HK-2 (cell line): ENCODE results near the gene MAEA.

ENCODE experiments used
- DNase-seq: peaks from one replicate; pipeline ENCODE4 v3.0.0-alpha.2; 2018; ENCODE audit not compliant: unreplicated experiment

Gene MAEA

DNA sequence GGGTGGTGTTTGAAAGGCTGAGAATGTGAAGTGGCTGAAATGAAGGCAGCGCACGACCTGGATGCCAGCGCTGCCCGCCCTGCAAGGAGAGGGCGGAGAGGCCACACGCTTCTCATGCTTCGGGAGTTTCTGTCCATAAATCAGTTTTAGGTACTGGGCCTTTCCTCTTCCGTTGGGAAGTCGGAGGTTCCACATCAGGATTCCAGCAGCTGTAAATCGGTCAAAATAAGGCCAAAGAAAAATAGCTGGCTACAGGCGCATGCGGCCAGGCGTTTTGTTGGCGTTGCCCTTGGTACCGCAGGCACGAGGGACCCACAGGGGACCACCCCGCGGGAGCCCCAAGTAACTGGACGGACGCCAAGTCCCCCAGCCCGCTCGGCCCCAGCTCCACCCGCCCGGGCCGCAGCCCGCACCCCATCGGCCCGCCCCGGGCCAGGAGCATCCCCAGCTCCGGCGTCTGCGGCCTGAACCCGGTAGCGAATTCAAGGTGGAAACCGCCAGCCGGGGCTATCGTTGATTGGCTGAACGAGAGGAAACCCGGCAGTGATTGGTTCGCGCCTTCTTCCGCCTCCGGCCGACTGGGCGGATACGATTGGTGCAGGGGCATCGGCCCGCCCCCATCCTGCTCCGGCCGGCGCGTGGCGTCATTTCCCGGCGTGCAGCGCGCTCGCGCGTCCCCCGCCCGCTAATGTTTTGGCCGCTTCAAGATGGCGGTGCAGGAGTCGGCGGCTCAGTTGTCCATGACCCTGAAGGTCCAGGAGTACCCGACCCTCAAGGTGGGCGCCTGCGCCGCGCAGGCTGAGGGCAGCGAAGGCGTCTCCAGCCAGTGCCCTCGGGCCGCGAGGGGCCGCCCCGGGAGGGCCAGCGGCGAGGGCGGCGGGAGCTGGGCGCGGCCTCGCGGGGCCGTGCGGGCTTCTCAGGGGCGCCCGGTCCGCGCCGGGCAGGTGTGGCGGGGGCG is at the start of gene MAEA:
MAEA (plus strand) TSS at position 685 of the 958 bp plus-strand sequence; CDS start at position 708, 23 bp downstream.
- peak; percentile 99 for DNase-seq

DNA sequence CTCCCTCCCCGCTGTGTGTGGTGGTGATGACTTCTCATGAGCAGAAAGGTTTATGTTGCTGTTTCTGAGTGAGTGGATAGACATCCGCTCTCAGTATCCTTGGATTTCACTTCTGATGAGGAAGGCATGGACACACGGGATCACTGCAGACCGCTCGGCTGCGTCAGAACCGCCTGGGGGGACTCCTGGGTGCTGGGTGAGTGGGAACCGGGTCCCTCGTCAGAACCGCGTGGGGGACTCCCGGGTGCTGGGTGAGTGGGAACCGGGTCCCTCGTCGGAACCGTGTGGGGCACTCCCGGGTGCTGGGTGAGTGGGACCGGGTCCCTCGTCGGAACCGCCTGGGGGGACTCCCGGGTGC is 49.8 kb upstream of the MAEA start:
- DNase-seq: no peak

DNA sequence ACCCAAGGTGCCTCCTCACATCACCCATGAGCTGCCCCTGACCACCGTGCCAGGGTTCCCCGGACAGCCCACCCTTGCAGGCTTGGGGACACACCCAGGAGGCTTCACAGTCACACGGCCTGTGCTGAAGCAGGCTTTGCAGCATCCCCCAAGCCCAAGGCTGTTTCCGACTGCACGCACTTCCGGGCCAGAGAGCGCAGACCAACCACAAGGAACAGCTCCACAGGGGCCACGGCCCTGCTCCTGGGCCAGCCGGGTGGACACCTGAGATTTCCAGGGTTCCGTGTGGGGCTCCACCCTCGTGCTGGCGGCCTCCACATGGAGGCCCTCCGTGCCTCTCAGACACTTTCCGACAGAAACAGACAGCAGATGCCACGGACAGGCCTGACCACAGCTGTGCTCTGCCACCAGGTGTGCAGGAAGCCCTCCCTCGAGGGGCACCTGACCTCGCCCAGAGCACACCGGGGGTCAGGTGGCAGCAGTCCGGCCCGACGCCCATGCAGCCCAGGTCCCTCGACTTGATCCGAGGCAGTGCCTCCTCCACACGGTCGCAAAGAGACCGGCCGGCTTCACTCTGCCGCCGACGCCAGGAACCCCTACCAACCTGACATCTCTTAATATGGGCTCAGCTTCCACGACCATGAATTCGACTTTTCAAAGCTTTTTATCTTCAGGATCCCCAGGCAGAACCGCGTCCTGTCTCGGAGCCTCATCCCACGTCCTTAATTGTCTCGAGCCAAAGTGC is 48.8 kb upstream of the MAEA start:
- no peak for DNase-seq

DNA sequence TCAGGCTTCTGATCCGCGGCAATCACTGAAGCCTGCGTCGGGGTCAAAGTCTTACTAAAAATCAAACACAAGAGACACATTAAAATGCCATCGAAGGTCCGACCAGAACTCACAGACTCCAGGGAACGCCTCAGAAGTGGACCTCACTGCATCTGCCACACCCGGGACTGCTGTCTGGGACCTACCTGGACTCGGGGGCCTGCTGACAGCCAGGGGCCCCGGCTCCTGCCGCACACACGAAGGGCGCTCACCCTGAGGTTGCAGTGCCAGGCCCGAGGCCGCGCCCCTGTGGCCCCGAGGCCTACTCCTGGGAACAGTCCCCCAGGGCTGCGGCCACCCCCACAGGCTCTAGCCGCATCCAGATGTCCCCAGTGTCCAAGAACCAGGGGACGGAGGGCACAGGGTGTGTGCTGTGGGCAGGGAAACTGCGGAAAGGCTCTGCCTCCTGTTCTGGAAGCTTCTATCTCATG is 48.2 kb upstream of the MAEA start:
- DNase-seq: no peak

DNA sequence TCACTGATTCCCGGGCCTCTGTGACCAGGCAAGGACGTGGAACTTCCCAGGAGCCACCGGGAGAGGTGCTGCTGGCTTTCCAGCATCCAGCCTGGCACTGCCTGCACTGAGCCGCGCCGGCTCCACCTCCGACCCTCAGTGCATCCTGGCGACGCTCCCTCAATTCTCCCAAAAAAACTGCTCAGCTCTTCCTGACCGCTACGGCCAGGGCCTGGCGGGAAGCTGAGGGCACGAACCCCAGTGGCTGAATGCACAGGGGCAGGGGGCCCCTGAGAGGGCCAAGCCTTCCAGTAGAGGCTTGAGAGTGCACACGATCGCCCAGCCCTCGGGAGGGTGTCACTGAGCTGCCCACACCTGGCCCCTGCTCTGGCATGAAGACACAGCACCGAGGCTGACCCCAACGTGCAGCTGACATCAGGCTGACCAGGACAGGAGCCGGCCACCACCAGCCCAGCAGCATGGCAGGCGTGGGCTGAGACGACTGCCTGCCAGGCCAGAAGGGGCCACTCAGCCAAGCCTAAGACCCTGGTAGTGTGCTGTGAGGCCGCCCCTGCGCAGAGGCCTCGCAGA is 47.7 kb upstream of the MAEA start:
- DNase-seq: no peak

DNA sequence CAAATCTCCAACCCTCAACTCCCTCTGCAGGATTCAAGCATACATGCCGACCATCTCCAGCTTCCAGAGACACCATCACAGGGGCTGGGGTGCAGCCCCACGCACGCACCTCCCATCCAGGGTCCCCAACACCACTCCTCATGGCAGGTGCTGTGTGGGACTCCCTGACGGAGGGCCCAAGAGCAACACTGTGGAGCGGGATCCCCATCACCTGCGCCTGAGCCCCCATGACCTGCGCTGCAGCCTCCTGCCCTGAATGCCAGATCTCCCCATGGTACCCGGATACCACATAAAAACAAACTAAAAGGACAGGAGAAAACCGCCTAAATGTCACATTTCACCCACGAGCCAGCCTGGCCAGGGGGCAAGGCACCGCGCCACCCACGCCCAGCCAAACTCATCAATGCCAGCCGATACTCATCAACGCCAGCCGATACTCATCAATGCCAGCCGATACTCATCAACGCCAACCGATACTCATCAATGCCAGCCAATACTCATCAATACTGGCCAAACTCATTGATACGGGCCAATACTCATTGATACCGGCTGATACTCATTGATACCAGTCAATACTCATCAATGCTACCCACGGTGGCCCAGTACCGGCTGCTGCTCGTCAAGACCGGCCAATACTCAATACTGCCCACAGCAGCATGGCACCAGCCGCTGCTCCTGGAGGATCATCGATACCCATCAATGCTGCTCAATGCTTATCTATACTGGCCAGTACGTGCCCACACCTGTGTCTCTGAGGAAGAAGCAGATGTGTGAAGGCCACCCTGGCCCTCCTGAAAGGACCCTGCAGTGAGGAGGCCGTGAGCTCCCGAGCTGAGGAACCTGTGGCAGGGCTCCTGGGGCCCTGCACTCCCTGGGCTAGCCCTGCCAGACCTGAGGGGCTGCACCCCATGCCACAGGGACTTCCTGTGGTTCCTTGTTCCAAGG is 46.9 kb upstream of the MAEA start:
- no peak for DNase-seq

DNA sequence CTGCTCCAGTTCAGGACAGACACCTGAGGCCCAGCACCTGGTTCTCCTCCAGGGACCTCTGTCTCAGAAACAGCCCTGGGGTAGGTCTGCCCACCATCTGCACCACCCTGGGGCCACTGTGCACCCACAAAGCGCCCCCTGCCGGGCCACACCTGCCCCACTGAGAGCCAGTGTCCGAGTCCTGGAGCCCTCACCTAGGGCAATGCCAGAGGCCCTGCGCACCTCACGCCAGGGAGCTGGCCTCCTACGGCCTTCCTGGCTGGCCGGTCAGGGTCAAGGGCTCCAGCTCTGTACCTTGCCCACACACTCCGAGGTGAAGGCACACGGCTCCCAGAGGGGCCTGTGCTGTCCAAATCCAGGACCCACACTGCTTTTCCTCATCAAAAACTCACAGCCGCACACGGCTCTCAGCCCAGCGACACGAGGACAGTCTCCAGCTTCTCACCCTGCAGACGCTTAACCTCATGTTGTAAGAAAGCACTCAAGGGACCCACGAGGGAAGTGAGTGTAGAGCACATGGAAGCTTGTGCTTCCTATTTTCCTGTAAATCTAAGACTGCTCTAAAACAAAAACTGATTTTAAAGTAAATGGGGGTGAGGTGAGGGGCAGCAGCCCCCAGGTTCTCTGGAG is 46.1 kb upstream of the MAEA start:
- no peak for DNase-seq

DNA sequence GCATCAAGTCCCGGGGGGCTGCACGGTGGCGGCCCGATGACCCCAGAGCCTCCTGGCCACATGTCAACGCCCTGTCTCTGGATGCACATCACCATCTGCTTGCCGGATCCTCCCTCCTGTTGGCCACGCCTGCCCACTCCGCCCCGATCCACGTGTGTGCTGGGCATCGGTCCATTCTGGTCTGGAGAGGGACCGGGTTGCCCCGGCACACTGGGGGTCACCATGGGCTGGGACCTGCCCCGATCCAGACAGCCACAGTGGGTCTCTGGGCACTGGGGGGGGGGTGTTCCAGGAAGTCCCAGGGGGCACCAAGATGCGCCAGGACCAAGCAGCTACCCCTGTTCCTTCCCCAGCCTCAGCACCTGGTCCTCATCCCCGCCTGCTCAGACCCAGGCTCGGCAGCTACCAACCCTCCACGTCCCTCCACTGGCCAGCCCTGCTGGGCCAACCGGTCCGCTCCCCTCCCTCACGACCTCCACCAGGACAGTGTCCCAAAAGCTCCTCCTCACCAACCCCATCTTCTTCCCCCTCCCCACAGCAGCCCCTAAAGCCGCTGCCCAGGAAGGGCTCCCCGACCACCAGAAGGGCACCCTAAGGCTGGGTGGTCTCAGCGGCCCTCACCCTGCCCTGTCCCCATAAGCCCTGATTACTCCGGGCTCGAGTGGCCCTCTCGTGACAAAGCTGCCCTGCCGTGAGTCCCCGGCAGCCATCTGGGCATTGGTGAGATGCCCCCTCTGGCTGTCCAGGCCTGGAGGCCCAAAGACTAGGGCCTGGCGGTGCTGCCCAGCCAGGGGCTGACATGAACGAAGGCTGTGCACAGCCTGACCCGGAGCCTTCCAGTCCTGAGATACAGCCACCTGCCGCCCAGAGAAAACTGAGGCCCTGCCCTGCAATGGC is 45.4 kb upstream of the MAEA start:
- DNase-seq: no peak

DNA sequence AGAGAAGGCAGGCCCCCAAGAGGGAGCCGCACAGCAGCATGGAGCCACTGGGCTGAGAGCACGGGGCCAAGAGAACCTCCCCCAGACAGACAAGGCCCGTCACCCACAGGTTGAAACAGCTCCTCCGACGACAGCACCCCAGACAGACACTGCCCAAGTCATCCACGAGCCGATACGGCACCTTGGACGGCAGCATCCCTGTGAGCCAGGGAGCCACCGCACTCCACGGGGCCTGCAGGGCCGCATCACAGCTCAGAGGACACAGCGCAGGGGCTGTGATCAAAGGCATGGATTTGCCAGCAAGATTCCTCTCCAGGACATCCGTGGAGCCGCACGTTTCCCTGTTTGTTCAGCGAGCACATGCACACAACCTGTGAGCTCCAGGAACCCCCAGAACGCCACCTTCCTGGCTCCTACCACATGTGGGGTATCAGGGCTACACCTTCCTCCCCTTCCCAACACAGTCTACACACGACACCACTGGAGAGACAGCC is 44.7 kb upstream of the MAEA start:
- no peak for DNase-seq

DNA sequence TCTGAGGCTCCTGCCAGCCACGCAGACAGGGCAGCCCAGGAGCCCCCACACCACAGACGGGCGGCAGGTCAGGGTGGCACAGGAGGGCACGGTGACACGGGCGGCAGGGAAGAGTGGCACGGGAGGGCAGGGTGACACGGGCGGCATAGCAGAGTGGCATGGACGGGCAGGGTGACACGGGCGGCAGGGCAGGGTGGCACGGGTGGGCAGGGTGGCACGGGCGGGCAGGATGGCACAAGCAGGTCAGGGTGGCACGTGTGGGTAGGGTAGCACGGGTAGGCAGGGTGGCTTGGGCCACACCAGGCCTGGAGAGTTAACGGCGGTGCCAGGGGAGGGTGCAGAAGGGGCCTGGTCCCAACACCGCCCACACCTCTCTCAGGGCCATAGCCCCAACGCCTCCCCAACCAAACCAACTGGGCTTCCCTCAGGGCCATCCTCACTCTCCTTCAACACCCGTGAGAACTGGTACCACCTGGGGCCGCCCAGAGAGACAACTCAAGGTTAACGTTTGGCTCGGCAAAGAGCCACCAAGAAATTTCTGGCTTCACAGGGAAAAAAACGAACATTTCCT is 44.1 kb upstream of the MAEA start:
- no peak for DNase-seq

DNA sequence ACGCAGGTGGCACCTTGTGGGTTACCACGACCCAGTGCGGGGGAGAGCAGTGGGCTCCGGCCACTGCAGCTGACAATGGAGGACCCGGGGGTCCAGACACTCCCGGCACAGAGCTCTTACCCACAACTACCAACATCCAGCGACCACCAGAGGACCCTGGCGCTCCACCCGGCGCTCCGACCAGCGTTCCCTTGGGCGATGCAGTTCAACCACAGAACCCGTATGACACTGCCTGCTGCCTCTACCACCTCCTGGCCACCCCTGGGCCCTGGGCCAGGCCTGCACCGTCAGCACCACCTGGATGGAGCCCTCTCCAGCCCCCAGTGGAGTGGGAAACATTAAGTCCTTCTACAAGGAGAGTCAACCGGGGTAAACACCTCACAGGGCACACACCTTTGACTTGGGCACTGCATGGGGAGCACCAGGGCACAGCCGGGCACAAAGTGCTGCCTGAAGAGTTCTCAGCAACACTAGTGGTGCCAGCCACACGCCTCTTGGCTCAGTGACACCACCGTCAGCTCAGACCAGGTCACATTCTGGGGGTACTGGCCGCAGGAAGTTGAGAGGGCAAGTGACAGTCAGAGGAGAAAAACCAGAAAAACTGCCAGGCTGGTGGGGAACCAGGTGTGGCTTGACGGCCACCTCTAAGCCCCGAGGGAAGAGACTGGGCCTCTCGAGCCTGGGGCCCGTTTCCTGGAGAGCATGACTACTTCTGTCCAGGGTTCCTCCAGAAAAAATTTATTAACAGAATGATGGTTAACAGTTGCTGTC is 43.4 kb upstream of the MAEA start:
- DNase-seq: no peak

DNA sequence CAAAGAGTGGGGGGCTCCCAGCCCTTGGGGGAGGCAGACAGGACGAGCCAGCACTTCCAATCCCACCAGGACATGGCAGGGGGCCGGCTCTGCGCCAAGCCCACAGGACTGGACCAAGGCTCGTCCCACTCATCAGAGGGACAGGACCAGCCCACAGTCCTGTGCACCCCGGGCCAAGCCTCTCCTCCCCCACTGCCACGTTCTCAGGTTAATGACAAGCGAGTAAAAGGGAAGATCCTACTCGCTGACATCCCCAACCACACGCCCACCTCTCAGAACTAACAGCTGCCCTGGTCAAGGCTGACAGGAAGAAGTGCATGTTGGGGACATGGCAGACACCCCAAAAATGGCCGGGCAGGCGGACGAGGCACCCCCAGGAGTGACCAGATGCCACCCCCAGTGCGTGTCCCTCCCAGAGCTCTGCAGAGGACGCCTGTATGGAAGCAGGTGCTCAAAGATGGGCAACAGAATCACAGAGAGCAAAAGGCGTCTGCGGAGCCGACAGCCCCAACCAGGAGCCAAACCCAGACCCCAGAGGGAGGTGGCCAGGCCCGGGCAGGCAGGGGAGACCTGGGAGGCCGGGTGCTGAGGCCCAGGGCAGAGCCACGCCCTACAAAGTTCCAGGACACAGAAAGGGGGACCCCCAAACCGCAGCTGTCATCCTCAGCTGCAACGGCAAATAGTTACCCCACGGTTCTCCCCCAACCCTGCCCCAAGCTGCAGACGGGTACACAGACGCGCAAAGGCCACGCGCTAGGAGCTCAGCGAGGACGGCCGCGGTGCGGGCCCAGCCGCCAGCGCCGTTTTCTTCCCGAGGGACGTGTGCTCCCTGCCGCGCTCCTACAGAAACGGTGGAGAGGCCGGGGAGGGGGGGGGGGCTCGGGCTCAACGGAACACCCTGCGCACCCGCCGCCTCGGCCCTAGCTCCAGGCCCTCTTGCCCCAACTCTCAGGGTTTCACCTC is 42.5 kb upstream of the MAEA start:
- peak; percentile 33 for DNase-seq

DNA sequence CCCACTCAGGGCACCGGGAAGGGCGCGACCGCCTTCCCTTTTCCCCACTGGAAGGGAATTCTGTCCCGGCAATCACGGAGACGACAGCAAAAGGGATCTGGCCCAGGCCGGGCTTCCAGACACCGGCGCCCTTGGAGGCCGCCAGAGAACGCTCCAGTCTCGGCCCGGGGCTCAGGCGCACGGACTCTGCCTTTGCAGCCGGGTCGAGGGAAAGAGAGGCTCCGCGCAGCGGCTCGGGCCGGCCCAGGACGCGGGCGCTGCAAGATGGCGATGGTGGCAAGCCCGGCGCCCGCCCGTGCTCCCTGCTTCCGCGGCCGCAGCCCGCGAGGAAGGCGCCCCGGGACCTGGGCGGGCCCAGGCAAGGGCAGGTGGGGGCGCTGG is 41.8 kb upstream of the MAEA start:
- no peak for DNase-seq

DNA sequence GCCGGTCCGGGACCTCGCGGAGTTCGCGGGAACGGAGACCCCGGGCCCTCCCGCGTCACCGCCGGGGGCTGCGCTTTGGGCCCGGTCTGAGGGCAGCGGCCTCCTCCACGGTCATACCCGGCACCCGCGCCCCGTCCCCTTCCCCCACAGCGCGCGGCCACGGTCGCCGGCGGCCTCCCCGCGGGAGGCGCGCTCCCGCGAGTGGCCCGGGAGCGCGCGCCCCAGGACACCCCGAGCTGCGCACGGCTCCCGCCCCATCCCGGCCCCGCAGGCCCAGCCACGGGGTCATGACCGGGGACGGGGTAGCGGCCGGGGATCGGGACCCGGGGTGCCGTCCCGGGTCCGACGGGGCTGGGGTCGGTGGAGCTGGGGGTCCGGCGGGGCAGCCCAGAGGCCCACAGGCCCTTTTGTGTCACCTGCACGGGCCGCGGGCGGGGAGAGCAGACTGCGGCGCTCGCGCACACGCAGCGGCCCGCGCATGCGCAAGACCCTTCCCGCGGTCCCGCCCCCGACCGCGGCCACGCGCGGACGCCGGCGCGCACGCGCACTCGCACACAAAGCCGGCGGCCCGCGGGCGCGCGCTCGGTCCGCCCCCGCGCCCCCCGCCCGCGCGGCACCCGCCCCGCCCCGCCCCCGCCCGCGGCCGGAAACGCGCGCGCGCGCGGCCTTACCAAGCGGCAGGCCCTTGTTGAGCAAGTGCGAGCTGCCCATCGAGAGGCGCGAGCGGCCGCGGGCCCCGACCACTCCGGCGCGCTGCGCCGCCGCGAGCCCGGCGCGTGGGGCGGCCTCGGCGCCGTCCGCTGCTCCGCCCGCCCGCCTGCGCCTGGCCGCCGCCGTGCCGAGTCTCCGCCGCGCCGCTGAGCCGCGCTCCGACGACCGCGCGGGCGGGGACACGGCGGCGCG is 41.2 kb upstream of the MAEA start, which contains the start of gene CTBP1:
CTBP1 (minus strand) TSS at position 886 of the 903 bp plus-strand sequence. CDS start 7,799 bp downstream, outside the sequence.
- DNase-seq: peak; percentile 86

DNA sequence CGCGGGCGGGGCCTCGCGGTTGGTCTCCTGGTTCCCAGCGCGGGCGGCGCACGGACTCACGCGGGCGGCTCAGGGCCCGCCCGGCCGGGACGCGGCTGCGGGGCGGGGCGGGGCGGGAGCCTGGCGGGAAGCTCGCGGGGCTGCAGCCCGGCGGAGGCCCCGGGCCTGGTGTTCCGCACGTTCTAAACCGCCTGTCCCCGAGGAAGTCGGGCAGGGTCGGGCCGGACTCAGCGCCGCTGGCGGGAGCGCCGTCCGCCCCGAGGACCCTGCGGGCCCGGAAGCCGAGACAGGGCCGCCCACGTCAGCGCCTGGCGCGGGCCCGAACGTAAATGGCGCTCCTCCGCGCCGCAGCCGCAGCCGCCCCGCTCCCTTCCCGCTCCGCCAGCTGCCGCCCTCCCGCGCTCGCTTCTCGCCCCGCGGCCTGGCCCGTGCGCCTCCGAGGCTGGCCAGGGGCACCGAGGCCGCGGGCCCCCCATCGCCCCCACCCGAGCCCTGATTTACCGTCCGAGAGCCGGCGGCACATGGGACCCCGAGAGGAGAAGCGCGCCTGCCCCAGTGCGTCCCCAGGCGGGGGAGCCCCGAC is 40.5 kb upstream of the MAEA start:
- DNase-seq: peak; percentile 84
